ENCODE results near the gene CFAP77. TPM values are rescaled to one million over a fixed set of nuclear protein-coding genes. Genes with fewer than 3 reads are reported as not detected.

CFAP77 gene
- total RNA-seq, 1 donor from 2014 or later, result not detected

DNA sequence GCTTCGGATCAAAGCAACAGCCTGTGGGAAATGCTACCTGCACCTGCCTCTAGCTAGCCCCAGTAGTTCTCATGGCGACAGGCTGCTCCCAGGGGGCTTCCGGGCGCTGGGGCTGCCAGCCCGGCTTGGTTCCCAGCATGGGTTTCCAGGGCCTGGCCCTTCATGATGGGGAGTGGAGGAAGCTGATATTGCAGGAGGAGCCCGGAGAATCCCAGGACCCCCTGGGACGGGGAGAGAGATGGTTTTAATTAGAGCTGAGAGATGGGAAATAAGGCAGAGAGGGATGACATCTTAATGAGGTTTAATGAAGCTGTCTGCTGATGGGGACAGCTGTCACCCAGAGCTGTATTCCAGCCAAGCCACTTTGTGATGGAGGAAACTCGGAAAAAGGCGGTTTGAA is 78.6 kb downstream of the CFAP77 start:
- DNase-seq (ENCODE audit: low spot score), result no peak

DNA sequence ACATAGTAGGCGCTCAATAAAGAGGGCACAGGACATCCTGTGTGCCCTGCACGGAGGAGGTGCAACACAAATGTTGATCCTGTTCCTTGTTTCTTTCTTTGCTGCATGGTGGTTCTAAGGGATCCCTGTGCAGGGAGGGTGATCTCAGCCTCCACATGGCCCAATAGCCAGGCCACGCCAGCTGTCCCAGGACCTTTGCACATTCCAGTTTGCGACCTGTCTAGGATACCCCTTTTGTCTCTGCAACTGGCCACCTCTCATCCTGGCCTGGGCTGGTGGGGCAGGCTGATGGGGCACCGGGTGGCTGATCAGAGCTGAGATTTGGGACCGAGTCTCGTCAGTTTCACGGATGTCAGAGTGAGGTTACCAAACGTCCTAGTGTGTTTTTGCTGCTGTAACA is 79.5 kb downstream of the CFAP77 start:
- DNase-seq (ENCODE audit: low spot score), result no peak

DNA sequence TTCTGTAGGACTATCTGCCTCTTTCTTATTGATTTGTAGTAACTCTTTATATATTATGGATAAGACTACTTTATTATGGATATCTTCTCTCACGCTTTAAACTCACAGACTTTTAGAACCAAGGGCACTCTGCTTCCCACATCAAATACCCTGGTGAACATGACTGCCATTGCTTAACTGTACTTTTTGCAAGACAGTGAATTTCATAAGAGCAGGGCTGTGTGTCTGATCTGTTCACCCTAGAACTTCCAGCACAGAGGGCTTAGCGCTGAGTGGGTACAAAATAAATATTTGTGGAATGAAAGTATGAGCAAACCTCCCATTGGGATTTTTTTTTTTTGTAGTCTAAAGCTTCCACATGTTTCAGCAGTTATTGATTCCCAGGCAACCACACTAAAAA is 84.8 kb downstream of the CFAP77 start:
- no peak for DNase-seq (ENCODE audit: low spot score)

DNA sequence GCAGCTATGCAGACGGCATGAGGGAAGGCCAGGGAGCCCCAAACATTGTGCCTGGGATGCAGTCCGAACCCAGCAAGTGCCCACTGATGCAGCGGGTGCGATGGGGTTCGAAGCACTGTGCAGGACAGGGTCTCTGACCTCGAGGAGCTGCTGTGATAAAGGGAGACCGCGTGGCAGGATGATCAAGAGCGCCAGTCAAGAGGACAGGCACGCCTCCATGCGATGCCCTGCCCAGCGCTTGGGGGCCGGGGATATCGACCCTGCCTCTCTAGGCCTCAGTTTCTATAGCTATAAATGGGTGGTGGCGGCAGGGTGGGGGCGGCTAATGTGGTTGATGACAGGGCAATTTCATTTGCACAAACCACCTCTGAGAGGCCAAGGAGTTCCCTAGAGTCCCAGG is 87.7 kb downstream of the CFAP77 start:
- no peak for DNase-seq (ENCODE audit: low spot score)

DNA sequence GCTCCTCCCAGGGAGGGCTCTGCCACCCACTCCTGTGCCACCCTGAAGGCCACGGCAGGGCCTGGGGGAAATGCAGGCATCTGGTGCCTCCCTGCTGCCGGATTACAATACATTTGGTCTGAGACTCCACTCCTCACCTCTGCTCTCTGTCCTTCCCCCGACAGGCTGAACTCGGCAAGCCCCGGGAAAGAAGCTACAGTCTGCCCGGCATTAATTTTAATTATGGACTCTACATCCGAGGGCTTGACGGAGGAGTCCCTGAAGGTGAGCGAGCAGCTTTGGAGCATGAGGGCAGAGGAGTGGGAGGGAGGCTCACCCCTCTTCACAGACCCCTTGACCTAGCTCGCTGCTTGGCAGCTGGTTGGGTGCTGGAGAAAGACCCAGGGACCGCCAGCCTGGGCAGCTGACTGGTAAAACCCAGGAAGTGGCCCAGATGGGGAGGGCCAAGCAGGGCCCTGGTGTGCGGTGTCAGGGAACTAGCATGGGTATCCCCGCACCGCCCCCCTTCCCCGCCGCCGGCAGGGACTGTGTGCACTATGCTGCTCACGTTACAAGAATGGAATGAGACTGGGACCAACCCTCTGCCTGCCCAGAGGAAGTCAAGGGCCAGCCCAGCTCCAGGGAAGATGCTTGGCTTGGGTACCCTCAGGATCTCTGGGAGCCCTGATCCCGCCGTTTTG is 88.7 kb downstream of the CFAP77 start:
- DNase-seq (ENCODE audit: low spot score), result no peak

DNA sequence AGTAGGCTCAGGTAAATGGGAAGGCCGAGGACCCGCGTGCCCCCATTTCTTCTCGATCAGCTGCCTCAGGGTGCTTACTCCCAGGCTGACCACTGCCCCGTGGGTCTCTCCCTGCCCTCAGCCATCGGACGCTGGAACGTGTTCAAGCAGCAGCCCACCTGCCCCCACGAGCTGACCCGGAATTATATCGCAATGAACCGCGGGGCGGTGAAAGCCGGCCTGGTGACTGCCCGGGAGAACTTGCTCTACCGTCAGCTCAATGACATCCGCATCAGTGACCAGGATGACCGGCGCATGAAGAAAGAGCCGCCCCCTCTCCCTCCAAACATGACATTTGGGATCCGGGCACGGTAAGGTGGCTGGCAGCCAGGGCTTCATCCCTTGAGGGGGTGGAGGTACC is 89.2 kb downstream of the CFAP77 start:
- no peak for DNase-seq (ENCODE audit: low spot score)

DNA sequence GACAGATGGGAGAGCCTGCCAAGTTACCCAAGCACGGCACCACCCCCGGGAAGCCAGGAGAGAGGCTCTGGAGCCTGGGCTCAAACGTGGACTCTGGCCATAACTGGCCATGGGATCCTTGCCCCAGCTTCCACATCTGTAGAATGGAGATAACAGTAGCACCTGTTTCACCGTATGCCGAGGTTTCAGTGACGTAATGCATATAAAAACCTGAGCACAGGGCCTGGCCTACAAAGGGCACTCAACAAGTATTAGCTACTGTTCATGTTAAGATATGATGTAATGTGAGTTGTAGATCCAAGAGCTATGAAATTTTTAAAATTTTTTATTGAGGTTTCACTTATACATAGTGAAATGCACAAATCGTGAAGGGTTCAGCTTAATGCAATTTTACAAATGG is 90.2 kb downstream of the CFAP77 start:
- no peak for DNase-seq (ENCODE audit: low spot score)

DNA sequence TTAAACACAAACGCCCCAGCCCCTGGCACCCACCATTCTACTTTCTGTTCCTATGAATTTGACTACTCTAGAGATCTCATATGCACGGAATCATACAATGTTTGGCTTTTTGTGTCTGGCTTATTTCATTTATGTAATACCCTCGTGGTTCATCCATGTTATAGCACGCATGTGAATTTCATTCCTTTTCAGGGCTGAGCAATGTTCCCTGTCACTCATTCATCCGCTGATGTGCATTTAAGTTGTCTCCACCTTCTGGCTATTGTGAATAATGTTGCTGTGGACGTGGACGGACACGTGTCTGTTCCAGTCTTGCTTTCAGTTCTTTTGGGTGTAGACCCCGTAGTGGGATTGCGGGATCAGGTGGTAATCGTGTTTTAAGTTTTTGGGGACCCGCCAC is 92.5 kb downstream of the CFAP77 start:
- DNase-seq (ENCODE audit: low spot score), result no peak

DNA sequence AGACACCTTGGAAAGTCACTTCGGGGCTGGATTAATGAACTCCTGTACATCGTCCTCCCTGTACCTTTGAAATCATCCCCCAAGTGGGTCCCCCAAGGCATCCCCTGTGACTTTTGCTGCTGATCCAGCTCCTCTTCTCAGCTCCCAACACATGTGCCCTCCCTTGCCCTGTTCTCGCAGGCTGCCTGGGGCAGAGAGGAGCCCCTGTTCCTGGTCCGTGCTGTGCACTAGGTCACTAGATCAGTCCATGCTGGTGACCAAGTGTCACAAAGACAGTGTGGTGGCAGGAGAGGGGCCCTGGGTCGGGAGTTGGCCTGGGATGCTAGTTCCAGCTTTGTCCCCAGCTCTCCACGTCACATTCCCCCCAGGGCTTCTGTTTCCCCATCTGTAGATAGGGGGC is 93.1 kb downstream of the CFAP77 start:
- no peak for DNase-seq (ENCODE audit: low spot score)

DNA sequence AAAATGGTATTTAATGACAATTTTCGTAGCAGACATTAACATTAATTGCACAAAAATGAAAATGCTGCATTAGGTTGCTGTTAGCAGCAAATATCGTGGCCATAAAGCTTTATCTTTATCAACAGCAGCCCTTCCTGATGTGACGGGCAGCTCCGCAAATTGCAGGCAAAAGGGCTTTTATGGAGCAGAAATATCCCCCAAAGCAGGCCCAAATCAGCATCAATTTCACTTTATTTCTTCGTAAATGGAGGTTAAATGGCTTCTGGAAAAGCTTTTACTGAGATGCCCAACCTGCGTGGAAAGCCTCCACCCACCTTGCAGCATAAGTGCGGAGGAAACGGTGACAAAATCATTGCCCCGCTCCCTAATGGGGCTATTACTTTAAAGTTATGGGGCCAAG is 94.5 kb downstream of the CFAP77 start:
- no peak for DNase-seq (ENCODE audit: low spot score)

DNA sequence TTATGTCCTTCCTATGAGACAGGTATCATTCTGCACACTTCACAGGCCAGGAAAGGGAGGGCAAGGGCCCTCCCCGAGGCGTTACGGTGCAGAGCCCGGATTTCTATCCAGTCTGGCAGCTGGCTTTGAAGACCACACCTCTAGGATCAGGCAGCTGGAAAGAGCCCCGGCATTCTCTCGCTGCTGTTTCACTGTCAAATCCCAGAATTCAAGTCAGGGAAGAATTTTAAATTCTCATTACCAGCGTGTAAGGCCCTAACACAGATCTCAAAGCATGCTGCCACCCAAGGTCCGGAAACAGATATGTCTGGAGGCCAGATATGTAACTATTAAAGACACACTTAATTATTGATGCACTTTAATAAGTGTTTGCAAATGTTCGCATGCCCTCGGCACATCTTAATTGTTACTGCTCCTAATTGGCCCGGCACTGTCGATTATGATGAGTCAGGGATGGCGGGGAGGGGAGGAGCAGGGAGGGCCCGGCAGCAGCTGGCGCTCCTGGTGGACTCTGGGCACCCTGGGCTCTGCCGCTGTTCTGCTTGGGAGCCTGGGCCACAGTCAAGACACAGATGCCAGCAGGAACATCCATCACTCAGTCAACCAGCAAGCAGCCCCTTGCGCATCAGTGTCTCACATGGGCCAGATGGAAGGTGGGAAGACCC is 96.1 kb downstream of the CFAP77 start:
- DNase-seq (ENCODE audit: low spot score), result no peak

DNA sequence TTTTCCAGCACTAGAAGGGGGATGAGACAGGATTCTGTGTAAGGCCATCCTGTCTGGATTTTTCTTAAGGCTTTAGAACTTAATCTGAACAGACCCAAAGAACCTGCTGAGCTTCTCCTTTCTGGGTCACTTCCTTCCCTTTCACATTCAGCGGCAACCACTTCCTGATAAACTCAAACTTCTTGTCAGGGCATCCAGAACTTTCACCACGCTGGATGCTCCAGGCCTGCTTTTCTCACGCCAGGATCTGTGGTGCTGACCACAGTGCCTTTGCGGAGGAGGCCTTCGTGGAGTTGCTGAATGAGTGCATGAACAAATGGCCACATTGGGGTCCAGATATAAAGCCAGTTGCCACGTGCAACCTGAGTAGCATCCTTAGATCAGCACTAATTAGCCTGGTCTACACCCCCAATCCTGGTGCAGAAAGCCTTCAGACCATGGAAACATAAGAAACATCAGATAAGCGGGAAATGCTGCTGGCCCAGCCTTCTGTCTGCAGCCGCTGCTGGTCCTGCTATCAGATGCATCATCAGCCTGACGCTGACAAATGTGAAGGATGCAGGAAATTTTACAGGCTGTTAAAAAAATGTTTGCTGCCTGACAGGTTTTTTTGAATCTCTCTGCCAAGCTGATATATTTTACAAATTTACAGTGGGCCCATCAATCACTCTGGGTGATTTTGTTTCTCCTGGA is 97.1 kb downstream of the CFAP77 start:
- no peak for DNase-seq (ENCODE audit: low spot score)

DNA sequence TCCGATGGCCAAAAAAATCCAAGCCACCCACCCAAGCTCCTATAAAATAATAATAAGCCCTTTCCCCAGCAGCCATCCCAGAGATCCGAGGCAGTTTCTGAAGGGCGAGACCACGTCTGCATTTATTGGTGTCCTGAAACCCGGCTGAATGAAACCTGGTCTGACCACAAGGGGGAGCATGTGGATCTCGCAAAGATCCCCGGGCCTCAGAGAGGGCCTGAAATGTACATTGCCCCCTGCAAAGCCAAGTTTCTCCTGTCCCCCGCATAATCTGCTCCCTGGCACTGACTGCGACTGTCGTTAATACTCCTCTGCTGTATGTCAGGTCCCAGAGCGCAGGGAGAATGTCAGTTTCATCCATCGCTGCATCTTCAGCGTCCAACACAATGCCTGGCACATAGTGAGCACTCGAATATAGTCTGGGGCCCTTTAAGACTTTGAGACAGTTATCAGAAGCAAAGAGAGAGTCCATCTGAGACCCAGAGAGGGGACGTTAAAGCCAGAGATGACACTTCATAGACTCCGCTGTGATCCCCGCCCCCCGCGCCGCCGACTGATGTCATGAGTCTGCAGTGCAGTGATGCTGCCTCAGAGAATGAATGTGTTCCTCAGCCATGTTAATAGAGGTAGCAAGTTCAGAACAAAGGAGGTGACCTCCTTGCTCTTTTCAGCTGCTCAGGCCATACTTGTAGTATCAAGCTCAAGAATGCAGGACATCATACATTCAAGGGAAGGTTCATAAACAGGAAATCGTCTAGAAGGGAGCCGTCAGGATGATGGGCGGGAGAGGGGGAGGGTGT is 97.9 kb downstream of the CFAP77 start:
- DNase-seq (ENCODE audit: low spot score), result peak; percentile 71

DNA sequence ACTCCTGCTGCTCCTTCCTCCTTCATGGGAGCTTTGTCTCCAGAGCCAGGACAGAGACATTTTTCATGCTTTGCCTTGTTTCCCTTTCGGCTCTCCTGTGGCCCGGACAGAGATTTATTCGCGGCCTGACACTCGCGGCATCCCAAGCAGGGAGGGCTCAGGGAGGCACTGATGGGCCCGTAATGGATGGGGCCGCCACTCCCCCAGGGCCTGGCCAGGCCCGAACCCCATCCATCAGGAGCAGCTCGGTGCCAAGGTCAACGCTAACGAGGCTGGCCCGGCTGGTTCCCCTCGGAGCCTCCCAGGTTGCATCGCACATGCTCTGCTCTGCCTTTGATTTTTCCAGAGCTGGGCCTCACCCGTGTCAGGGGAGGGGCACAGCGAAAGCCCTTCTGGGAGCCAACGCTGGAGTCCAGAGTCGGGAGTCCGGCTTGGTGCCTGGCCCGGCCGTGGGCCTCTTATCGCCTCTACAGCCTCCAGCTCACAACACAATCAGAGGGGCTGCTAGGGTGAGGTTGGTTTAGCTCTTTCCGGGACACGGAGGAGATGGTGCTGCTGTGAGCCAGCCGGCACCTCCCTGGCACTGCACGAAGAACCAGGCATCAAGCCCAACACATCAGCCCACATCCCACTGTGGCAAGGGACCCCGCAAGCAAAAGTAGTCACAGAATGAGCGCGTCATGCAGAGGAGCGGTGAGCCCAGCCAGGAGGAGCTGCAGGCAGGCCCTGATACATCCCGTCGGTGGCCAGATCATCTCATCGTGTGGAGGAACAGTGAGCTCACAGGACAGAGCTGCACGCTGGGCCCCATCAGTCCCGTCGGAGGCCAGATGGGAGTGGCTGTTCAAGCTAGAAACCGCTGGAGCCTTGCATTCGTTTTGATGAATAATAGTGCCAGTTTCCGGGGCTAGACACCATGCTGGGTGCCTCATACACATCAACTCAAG is 100.2 kb downstream of the CFAP77 start:
- DNase-seq (ENCODE audit: low spot score), result no peak

DNA sequence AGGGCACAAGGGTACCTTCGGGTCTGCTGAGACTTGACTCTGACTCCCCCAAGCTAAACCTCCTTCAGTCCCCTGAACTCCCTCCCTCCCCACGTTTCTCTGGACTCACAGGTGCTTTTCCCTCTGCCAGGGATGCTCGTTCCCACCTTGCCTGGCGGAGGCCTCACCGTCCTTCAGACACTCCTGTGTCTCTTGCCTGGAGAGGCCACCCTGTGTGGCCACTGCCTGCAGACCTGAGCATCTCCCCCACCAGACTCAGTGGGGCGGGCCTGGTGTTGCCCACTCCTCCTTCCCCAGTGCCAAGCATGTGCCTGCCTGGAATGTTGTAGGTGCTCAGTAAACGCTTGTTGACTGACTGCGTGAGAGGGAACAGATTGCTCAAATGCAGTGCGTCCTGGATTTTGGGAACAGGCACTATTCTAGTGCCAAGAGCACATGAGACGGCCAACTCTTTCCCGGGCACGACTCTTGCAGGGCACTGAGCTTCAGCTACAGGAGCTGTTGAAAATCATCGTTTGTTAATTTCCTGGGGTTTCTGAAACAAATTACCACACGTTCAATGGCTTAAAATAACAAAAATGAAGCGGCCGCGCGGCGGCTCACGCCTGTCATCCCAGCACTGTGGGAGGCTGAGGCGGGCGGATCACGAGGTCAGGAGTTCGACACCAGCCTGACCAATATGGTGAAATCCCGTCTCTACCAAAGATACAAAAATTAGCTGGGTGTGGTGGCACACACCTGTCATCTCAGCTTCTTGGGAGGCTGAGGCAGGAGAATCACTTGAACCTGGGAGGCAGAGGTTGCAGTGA is 101.4 kb downstream of the CFAP77 start:
- no peak for DNase-seq (ENCODE audit: low spot score)

DNA sequence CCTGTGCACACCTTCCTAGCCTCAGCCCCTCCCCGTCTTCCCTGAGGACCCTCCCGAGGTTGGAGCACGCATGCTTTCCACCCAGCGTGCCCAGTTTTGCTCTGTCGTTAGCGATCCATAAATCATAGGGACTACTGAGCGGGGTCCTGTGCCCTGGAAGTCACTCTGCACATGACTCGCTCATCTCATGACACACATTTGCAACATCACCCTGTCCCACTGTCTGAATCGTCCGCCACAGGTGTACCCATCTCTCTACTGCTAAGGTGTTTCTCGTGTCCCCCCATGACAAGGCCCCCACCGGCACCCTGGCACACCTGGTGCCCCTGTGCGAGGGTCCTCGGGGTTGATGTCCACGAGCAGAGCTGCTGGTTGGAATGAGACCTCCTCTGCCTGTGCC is 103.4 kb downstream of the CFAP77 start:
- DNase-seq (ENCODE audit: low spot score), result no peak

DNA sequence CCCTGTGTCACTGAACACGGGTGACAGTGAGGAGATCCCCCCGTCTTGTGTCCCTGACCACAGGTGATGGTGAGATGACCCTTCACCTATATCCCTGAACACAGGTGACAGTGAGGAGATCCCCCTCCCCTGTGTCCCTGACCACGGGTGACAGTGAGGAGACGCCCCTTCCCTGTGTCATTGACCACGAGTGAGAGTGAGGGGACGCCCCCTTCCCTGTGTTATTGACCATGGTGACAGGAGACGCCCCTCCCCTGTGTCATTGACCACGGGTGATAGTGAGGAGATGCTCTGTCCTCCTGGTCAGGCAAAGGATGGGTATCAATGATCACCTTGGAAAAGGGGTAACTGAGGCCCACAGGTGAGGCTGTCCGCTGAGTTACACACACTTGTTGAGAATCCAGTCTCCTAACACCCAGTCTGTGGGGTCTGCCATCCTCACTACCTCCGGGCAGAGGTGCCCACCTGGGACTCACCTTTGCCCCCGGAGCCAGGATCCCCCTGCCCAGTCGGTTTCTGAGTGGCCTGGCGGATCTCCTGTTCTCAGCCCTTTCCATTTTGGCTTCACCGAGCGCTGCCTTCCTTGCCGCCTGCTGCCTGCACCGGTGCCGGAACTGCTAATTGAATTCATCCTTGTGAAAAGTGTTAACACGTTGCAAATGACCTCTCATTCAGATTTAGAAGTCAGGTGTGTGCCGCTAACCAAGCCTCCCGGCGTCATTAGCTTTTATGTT is 104.2 kb downstream of the CFAP77 start:
- no peak for DNase-seq (ENCODE audit: low spot score)

DNA sequence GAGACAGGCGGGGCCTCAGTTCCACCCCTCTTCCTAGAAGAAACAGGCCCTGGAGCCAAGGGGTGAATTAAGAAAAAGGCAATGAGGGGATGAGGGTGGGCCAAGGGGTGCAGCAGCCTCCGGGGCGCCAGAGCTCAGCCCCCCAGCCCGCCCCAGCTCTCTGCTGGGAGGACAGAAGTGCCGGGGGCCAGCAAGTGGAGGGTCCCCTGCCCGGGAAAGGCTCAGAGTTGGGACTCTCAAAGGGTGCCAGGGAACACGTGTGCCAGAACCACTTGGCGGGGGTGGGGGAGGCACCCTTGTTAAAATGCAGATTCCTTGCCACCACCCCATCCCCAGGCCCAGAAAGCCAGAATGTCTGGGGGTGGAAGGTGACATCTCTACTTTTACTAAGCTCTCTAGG is 104.8 kb downstream of the CFAP77 start:
- DNase-seq (ENCODE audit: low spot score), result no peak

DNA sequence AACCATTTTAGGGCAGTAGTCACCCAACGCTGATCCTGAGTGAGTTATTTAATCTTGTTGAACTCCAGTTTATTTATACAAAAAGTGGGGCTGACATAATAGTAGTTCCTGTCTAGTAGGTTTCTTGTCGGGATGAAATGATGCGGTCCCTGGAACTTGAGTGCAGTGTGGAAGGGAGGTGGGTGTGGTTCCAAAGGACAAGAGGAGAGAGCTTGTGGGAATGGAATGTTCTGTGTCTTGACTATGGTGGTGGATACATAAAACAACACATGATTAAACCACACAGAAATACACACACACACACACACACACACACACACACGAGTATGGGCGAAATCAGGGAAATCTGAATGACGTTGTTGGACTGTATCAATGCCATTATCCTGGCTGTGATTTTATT is 106.3 kb downstream of the CFAP77 start:
- no peak for DNase-seq (ENCODE audit: low spot score)

DNA sequence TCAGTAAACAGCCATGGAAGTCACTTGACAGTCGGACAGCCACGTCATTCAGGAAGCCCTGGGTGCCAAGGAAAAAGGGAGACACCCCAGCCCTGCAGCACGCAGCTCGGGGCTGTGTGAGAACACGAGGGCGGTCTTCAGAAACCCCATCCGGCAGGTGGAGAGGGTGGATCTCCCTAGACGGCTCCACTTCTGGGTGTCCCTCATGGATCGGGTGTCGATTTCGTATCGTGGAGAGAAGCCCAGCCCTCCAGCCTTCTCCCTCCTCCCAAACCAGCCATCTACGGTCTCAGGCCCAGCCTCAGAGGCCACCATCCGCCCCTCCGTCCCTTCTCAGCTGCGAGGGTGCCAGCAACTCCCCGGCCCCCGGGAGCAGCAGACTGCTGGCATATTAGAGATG is 106.9 kb downstream of the CFAP77 start:
- no peak for DNase-seq (ENCODE audit: low spot score)

Data from ureter (tissue), 1 donor.